Measurements from ENCODE around the gene ANOS1. TPM values are rescaled to one million over a fixed set of nuclear protein-coding genes. Genes with fewer than 3 reads are reported as not detected.

The ANOS1 gene
- total RNA-seq, 1 donor from 2014 or later, result 5.9 TPM

DNA sequence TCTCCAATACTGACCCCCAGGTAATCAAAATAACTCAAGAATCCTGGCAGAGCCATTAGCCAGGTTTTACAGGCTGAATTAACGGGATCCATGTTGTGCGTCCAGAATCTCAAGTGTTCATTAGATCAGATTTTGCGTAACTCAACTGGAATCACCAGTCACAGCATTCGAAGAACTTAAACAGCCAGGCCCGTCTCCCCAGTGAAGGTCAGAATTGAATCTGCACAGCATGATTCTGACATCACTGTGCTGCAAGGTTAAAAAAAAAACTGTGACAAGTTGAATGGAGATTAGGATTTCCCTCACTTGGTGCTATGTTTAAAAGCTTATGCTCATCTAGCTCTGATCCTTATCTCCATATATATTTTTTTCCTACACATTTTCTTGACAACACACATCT is 96.1 kb downstream of the ANOS1 start:
- Mint-ChIP-seq H3K4me1 (ENCODE audit: low read depth) (peaks cover 5% of the 10 kb centered on the region), H3K27me3 (peaks cover 2% of the 10 kb centered on the region), H3K27ac (no peak overlapping the region), H3K9me3 (ENCODE audit: low read depth) (no peaks in the 10 kb centered on the region), H3K4me3 (ENCODE audit: low read depth) (no peak overlapping the region), H3K36me3 (ENCODE audit: insufficient read depth) (no peaks in the 10 kb centered on the region)
- DNase-seq (ENCODE audit: low spot score, unreplicated experiment), result no peak
- TF ChIP-seq, protein P1, sequence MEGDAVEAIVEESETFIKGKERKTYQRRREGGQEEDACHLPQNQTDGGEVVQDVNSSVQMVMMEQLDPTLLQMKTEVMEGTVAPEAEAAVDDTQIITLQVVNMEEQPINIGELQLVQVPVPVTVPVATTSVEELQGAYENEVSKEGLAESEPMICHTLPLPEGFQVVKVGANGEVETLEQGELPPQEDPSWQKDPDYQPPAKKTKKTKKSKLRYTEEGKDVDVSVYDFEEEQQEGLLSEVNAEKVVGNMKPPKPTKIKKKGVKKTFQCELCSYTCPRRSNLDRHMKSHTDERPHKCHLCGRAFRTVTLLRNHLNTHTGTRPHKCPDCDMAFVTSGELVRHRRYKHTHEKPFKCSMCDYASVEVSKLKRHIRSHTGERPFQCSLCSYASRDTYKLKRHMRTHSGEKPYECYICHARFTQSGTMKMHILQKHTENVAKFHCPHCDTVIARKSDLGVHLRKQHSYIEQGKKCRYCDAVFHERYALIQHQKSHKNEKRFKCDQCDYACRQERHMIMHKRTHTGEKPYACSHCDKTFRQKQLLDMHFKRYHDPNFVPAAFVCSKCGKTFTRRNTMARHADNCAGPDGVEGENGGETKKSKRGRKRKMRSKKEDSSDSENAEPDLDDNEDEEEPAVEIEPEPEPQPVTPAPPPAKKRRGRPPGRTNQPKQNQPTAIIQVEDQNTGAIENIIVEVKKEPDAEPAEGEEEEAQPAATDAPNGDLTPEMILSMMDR (IDR thresholded peaks at IDR 0.05; ENCODE audit: unreplicated experiment), result no peak

DNA sequence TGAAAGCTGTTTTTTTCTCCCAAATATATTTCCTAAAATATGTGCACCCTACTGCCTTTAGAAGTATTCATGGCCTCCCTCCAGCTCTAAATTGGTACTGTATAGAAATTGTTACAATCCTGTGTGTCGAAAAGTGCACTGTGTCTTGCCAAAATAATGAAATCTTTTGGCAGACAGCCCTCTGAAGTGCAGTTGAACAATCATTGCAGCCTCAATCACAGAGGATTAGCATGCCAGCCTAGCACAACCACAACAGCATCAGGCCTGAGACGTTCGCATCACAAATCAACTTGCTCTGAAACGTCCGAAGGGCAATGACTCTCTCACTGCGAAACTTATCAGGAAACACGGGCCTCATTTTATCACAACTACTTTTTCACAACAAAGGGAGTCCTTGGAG is 99.0 kb downstream of the ANOS1 start:
- TF ChIP-seq, protein P1 (IDR thresholded peaks at IDR 0.05; ENCODE audit: unreplicated experiment), result no peak
- peak overlapping the region; percentile 41 for H3K27ac Mint-ChIP-seq
- no peak overlapping the region for H3K4me3 Mint-ChIP-seq (ENCODE audit: low read depth)
- H3K36me3 Mint-ChIP-seq (ENCODE audit: insufficient read depth), result no peaks in the 10 kb centered on the region
- no peaks in the 10 kb centered on the region for H3K27me3 Mint-ChIP-seq
- DNase-seq (ENCODE audit: low spot score, unreplicated experiment), result no peak
- H3K4me1 Mint-ChIP-seq (ENCODE audit: low read depth), result peaks cover 5% of the 10 kb centered on the region
- H3K9me3 Mint-ChIP-seq (ENCODE audit: low read depth), result no peaks in the 10 kb centered on the region

DNA sequence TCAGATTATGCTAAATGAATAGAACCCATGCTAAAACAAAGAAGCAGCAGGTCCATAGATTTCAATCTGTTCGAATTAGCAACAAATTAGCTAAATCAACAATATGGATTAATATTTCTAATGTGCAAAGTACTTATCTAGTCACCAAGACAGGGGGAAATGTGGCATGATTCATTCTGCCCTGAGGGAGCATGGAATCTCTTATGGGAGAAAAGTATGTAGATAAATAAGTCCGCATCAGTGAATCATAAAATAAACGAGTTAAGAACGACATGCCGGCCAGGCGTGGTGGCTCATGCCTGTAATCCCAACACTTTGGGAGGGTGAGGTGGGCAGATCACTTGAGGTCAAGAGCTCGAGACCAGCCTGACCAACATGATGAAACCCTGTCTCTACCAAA is 102.1 kb downstream of the ANOS1 start:
- TF ChIP-seq, protein P1 (IDR thresholded peaks at IDR 0.05; ENCODE audit: unreplicated experiment), result no peak

DNA sequence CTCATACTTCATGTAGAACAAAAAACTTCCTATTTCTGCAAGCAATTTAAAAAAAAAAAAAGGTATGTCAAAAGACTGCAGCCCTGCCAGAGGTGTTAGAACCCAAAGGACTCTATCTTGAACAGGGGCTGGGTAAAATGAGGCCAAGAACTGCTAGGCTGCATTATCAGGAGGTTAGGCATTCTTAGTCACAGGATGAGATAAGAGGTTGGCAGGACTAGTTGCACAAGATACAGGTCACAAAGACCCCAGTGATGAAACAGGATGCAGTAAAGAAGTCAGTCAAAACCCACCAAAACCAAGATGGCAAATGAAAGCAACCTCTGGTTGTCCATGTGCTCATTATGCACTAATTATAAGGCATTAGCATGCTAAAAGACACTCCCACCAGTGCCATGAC is 104.1 kb downstream of the ANOS1 start:
- no peak for DNase-seq (ENCODE audit: low spot score, unreplicated experiment)
- TF ChIP-seq, protein P1 (IDR thresholded peaks at IDR 0.05; ENCODE audit: unreplicated experiment), result no peak
- no peak overlapping the region for H3K4me3 Mint-ChIP-seq (ENCODE audit: low read depth)
- no peak overlapping the region for H3K27ac Mint-ChIP-seq
- H3K4me1 Mint-ChIP-seq (ENCODE audit: low read depth), result peaks cover 5% of the 10 kb centered on the region
- H3K27me3 Mint-ChIP-seq, result no peaks in the 10 kb centered on the region
- H3K9me3 Mint-ChIP-seq (ENCODE audit: low read depth), result no peaks in the 10 kb centered on the region
- no peaks in the 10 kb centered on the region for H3K36me3 Mint-ChIP-seq (ENCODE audit: insufficient read depth)

More for the DNA sequence above, 102.1 kb downstream of the ANOS1 start:
- Mint-ChIP-seq H3K4me1 (ENCODE audit: low read depth) (peaks cover 10% of the 10 kb centered on the region), H3K9me3 (ENCODE audit: low read depth) (no peaks in the 10 kb centered on the region), H3K27me3 (no peaks in the 10 kb centered on the region), H3K27ac (no peak overlapping the region), H3K4me3 (ENCODE audit: low read depth) (no peak overlapping the region), H3K36me3 (ENCODE audit: insufficient read depth) (no peaks in the 10 kb centered on the region)
- DNase-seq (ENCODE audit: low spot score, unreplicated experiment), result no peak

DNA sequence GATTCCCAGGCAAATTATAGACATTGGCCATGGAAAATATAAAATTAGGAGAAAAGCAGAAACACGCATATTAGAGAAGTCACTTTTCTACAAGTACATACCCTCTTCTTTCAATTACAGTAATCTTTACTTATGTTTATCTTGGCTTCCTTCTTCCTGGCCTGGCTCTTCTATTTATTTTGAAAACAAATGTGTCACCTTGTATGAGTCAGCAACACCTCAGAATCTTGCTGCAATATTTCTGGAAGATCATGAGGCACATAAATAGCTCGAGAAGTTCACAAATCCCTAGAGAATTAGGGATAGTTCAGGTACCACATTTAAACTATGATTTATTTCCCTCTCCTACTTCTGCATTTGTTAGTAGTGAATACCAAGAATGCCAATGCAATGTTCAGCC is 124.6 kb downstream of the ANOS1 start:
- Mint-ChIP-seq H3K27me3 (no peaks in the 10 kb centered on the region), H3K36me3 (ENCODE audit: insufficient read depth) (peaks cover 2% of the 10 kb centered on the region), H3K27ac (no peak overlapping the region), H3K4me1 (ENCODE audit: low read depth) (no peaks in the 10 kb centered on the region), H3K4me3 (ENCODE audit: low read depth) (no peak overlapping the region), H3K9me3 (ENCODE audit: low read depth) (peaks cover 17% of the 10 kb centered on the region)
- no peak for DNase-seq (ENCODE audit: low spot score, unreplicated experiment)
- TF ChIP-seq, protein P1 (IDR thresholded peaks at IDR 0.05; ENCODE audit: unreplicated experiment), result no peak

All from progenitor cell of endocrine pancreas (in vitro differentiated cells).